GM12878 (cell line): ENCODE measurements around the gene DNAJC27. TPM values are rescaled to one million over a fixed set of nuclear protein-coding genes. Genes with fewer than 3 reads are reported as not detected.

Experiments used
- ATAC-seq: fragments of 200-7000 bp; cut with Tn5 transposase; 3 replicates; pipeline ENCODE4 v1.9.1; 2020; ENCODE audit warnings: mild to moderate bottlenecking, moderate library complexity
- BruUV-seq: library from RNA; stranded (reverse); fragments of 400-500 nt; replicated peaks from 2 replicates; lab custom pipeline; 2021; lab: Mats Ljungman, UMichigan
- CTCF ChIA-PET: fragments of 300-600 bp; sonication (Branson Sonifier 250); formaldehyde crosslinking; extraction: SDS; loops from one replicate; lab custom pipeline; 2021; ENCODE audit warnings: inconsistent platforms; lab: Yijun Ruan, JAX
- POLR2A ChIA-PET: fragments of 350-600 bp; formaldehyde crosslinking; extraction: SDS; loops from one replicate; lab custom pipeline; 2021; ENCODE audit warnings: inconsistent platforms; lab: Charles Lee
- RAD21 ChIA-PET: fragments of 300-600 bp; sonication (Branson Sonifier 250); formaldehyde crosslinking; loops from one replicate; lab custom pipeline; 2023; ENCODE audit warnings: antibody characterized with exemption; ENCODE audit not compliant: unreplicated experiment; lab: Charles Lee
- SMC1A ChIA-PET: fragments of 300-600 bp; sonication (Branson Sonifier 250); formaldehyde crosslinking; loops from one replicate; lab custom pipeline; 2023; ENCODE audit not compliant: unreplicated experiment, uncharacterized antibody; lab: Charles Lee
- DNase-seq: peaks from one replicate; pipeline ENCODE4 v3.0.0-alpha.2; 2011; ENCODE audit warnings: low read depth, low spot score
- FAIRE-seq: peaks from 3 replicates; lab custom pipeline; 2011; peaks lifted over from hg19 to GRCh38; lab: Jason Lieb, UNC
- H2AFZ ChIP-seq: 2 replicates; pipeline ENCODE4 v1.6.0; 2011; ENCODE audit warnings: low read depth, low read length, control low read depth; ENCODE audit not compliant: control insufficient read depth
- H3K27ac ChIP-seq: 2 replicates; pipeline ENCODE4 v1.5.1; 2011; ENCODE audit warnings: control low read depth; ENCODE audit not compliant: control insufficient read depth, insufficient read depth
- H3K27me3 ChIP-seq, 2 experiments: replicated peaks in 1 of 2; 2 replicates each; pipeline versions ENCODE4 v1.6.0 to v1.6.1; 2011; ENCODE audit warnings: low read length in 1 of 2; ENCODE audit not compliant: control insufficient read depth in 2 of 2, insufficient read depth in 2 of 2
- H3K36me3 ChIP-seq, 2 experiments: 2 replicates each; pipeline ENCODE4 v1.5.1; 2011; ENCODE audit warnings: low read length in 1 of 2; ENCODE audit not compliant: control insufficient read depth in 2 of 2, insufficient read depth in 2 of 2
- H3K4me1 ChIP-seq: 2 replicates; pipeline ENCODE4 v1.6.1; 2011; ENCODE audit warnings: mild to moderate bottlenecking, low read length, moderate library complexity, mixed read lengths; ENCODE audit not compliant: control insufficient read depth, insufficient read depth
- H3K4me2 ChIP-seq: 2 replicates; pipeline ENCODE4 v1.6.0; 2011; ENCODE audit warnings: control low read depth; ENCODE audit not compliant: control insufficient read depth, insufficient read depth
- H3K4me3 ChIP-seq: fragments of 200-600 bp; sonication (generic); 2 replicates; pipeline ENCODE4 v1.5.1; 2016
- H3K79me2 ChIP-seq: 2 replicates; pipeline ENCODE4 v1.6.0; 2011; ENCODE audit warnings: low read length; ENCODE audit not compliant: control insufficient read depth, insufficient read depth
- H3K9ac ChIP-seq: 2 replicates; pipeline ENCODE4 v1.8.0; 2011; ENCODE audit warnings: low read length, control low read depth, mixed read lengths; ENCODE audit not compliant: control insufficient read depth, insufficient read depth
- H3K9me3 ChIP-seq: replicated peaks from 3 replicates; pipeline ENCODE4 v1.5.1; 2011; ENCODE audit warnings: mild to moderate bottlenecking, low read length; ENCODE audit not compliant: control insufficient read depth, insufficient read depth
- H4K20me1 ChIP-seq: 2 replicates; pipeline ENCODE4 v1.6.0; 2011; ENCODE audit not compliant: control insufficient read depth, insufficient read depth
- BCL11A ChIP-seq: IDR thresholded peaks from 2 replicates; pipeline ENCODE4 v1.6.1; 2011; ENCODE audit warnings: low read depth, low read length
- BMI1 ChIP-seq: fragments of 450-650 bp; IDR thresholded peaks from 2 replicates; pipeline ENCODE4 v1.6.1; 2016; ENCODE audit warnings: mild to moderate bottlenecking, moderate library complexity, borderline replicate concordance
- CBX3 ChIP-seq: fragments of 200-600 bp; sonication (generic); IDR thresholded peaks from 2 replicates; pipeline ENCODE4 v1.6.1; 2016; ENCODE audit warnings: low read depth, borderline replicate concordance
- CHD1 ChIP-seq: IDR thresholded peaks from 2 replicates; pipeline ENCODE4 v1.6.1; 2012; ENCODE audit warnings: low read depth, low read length, improper control_type of control experiment
- FOS ChIP-seq: IDR thresholded peaks from 3 replicates; pipeline ENCODE4 v1.6.1; 2011; ENCODE audit warnings: borderline replicate concordance; ENCODE audit not compliant: insufficient read length; ENCODE audit errors: extremely low read depth
- IRF5 ChIP-seq: fragments of 450-650 bp; IDR thresholded peaks from 2 replicates; pipeline ENCODE4 v1.6.1; 2017; ENCODE audit warnings: borderline replicate concordance
- MYB ChIP-seq: fragments of 150-350 bp; IDR thresholded peaks from 2 replicates; pipeline ENCODE4 v1.6.1; 2014; ENCODE audit warnings: mild to moderate bottlenecking, low read depth, low read length, borderline replicate concordance
- NFIC ChIP-seq: IDR thresholded peaks from 2 replicates; pipeline ENCODE4 v1.6.1; 2012; ENCODE audit warnings: low read depth, mild to moderate bottlenecking, inconsistent platforms, low read length, moderate library complexity
- RCOR1 ChIP-seq: conservative IDR thresholded peaks from 2 replicates; pipeline ENCODE4 v1.6.1; 2012; ENCODE audit warnings: low read depth, low read length, improper control_type of control experiment
- SUPT20H ChIP-seq: IDR thresholded peaks from 2 replicates; pipeline ENCODE4 v1.6.1; 2011; ENCODE audit warnings: low read depth, mild to moderate bottlenecking, low read length, moderate library complexity, borderline replicate concordance; ENCODE audit not compliant: control insufficient read depth
- TARDBP ChIP-seq: IDR thresholded peaks from 2 replicates; pipeline ENCODE4 v1.6.1; 2016; ENCODE audit warnings: borderline replicate concordance
- ZBTB33 ChIP-seq: fragments of 450-650 bp; IDR thresholded peaks from 2 replicates; pipeline ENCODE4 v1.6.1; 2017; ENCODE audit warnings: mild to moderate bottlenecking
- ZNF622 ChIP-seq: fragments of 450-650 bp; IDR thresholded peaks from 2 replicates; pipeline ENCODE4 v1.6.1; 2017; ENCODE audit warnings: mild to moderate bottlenecking, inconsistent platforms
- WGBS: methylation state at CpG from one replicate; pipeline ENCODE4 v1.1.6; 2016; ENCODE audit warnings: low lambda C conversion rate; ENCODE audit not compliant: insufficient replicate concordance, insufficient coverage; ENCODE audit errors: missing lambda C conversion rate; 5-methylcytosine and 5-hydroxymethylcytosine counted together
- in situ Hi-C: fragments of 300-500 bp; cut with MboI; formaldehyde crosslinking; loops from 9 replicates; pipeline ENCODE4 v1.14.3; 2018; ENCODE audit warnings: mixed read lengths
- intact Hi-C: fragments of 100-400 bp; cut with micrococcal nuclease; formaldehyde crosslinking; loops from one replicate; pipeline ENCODE4 v1.14.2; 2022; ENCODE audit not compliant: unreplicated experiment
- polyA plus RNA-seq, 11 experiments: library from polyadenylated mRNA; depleted of rRNA in 4 of 11; unstranded in 6 of 11; stranded (reverse) in 5 of 11; fragments of >200 nt; fragmentation: Nextera tagmentation in 4 of 11; fragmentation: Illumina TruSeq in 1 of 11; extraction: Ambion mirVana in 4 of 11; extraction: Trizol in 1 of 11; gene quantifications; 1 replicate in 1 of 11; 2 replicates in 10 of 11; pipeline versions ENCODE4 v1.2.1 to v1.2.3, GENCODE V29; 2011 to 2016; ENCODE audit warnings: inconsistent platforms in 2 of 11, missing spikeins in 2 of 11, low read depth in 1 of 11
- total RNA-seq, 4 experiments: library from RNA; depleted of rRNA in 3 of 4; stranded (reverse); fragments of >200 nt in 3 of 4; fragmentation: Illumina TruSeq in 1 of 4; extraction: Trizol in 1 of 4; gene quantifications; 2 replicates each; pipeline versions ENCODE4 v1.2.1 to v1.2.3, GENCODE V29; 2013 to 2021

DNAJC27 gene
- total and polyA plus RNA-seq, 10 of the 15 experiments (the other 5 are each of a cell fraction or from before 2014, with no cell fraction given) = 0.95 to 9.6 (median 3.7) TPM

- DNase-seq (no peak), ATAC-seq (no peak), FAIRE-seq (no peak)
- H3K4me2 ChIP-seq = no peak overlapping the region
- peaks cover 1% of the 10 kb centered on the region; the same call in 1 of the 2 replicates for H3K79me2 ChIP-seq
- H3K36me3 ChIP-seq = peaks cover 8 to 15% of the 10 kb centered on the region in 2 experiments; a peak in 3 of 4 replicates
- no peak overlapping the region for H3K27ac ChIP-seq
- peaks cover 4% of the 10 kb centered on the region; the same call in 2 of the 3 replicates for H3K9me3 ChIP-seq
- SMC1A ChIA-PET = no interaction called here
- intact Hi-C loops = no loop called here
- RAD21 ChIA-PET = no interaction called here
- H3K4me3 ChIP-seq = no peak overlapping the region
- CTCF ChIA-PET = no interaction called here
- H3K27me3 ChIP-seq = no peaks in the 10 kb centered on the region
- H2AFZ ChIP-seq = no peak overlapping the region
- H3K9ac ChIP-seq = no peak overlapping the region
- BruUV-seq = no TSS peak
- no peaks in the 10 kb centered on the region for H4K20me1 ChIP-seq
- 99% methylated on average over 5 of the region's 5 CpGs for WGBS
- POLR2A ChIA-PET = no interaction called here
- no peak for TF ChIP-seq IRF5
- TF ChIP-seq CHD1 = no peak
- no peak for TF ChIP-seq FOS
- no peak for TF ChIP-seq SUPT20H
- no peak for TF ChIP-seq BCL11A
- TF ChIP-seq RCOR1 = no peak
- no peak for TF ChIP-seq CBX3
- TF ChIP-seq ZBTB33 = no peak
- no peak for TF ChIP-seq BMI1
- TF ChIP-seq ZNF622 = no peak
- TF ChIP-seq NFIC = no peak
- no peak for TF ChIP-seq TARDBP
- no peak for TF ChIP-seq MYB
- no peaks in the 10 kb centered on the region for H3K4me1 ChIP-seq
- in situ Hi-C loops = no loop called here
Measured at GRCh38 chr2:24907116-24907515, 64.6 kb downstream of the DNAJC27 start.
